ENCODE data around the gene SLC5A10.

DNA sequence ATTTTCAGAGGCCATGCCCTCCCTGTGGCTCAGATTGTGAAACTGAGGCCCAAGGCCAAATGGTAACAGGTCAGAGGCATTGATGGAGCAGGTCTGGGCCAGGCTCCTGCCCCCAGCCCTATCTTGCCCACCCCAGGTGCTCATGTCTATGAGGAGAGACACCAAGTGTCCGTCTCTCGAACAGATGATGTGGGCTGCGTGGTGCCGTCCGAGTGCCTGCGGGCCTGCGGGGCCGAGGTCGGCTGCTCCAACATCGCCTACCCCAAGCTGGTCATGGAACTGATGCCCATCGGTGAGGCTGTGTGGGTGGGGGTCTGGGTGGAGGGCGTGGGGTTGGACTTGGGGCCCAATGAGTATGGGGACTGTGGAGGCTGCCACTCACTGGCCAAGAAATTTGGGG, 61.3 kb downstream of the SLC5A10 start:
- TF ChIP-seq, protein P1, sequence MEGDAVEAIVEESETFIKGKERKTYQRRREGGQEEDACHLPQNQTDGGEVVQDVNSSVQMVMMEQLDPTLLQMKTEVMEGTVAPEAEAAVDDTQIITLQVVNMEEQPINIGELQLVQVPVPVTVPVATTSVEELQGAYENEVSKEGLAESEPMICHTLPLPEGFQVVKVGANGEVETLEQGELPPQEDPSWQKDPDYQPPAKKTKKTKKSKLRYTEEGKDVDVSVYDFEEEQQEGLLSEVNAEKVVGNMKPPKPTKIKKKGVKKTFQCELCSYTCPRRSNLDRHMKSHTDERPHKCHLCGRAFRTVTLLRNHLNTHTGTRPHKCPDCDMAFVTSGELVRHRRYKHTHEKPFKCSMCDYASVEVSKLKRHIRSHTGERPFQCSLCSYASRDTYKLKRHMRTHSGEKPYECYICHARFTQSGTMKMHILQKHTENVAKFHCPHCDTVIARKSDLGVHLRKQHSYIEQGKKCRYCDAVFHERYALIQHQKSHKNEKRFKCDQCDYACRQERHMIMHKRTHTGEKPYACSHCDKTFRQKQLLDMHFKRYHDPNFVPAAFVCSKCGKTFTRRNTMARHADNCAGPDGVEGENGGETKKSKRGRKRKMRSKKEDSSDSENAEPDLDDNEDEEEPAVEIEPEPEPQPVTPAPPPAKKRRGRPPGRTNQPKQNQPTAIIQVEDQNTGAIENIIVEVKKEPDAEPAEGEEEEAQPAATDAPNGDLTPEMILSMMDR (conservative IDR thresholded peaks at IDR 0.05), result no peak
- no peak for TF ChIP-seq ZFX (IDR thresholded peaks at IDR 0.05)

Measured in C4-2B (cell line).